ENCODE data around the gene ARSB. TPM values are rescaled to one million over a fixed set of nuclear protein-coding genes. Genes with fewer than 3 reads are reported as not detected.
A peak's percentile ranks its signal among the peaks of the same experiment; 100 is the strongest.

Gene ARSB
- polyA plus RNA-seq, 6 donors from 2014 or later: 4.1 to 6.8 (median 5.4) TPM

DNA sequence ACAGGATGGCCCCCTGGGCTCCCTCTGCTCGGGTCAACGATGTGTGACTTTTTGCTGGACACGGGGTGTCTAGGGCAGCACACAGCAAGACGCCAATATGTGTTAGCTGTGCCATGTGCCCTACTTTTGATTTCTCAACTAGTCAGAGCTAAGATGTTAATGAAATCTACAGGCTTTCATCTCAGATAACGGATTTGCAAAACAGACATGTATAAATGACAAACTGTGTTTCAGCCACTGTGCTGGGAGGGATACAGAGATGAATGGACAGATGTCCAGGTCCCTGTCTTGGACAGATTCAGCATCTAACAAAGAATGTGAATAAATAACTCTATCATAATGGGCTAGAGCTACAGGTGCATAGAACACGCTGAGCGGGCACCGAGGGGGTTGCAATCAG is 176.3 kb downstream of the ARSB start:
- Mint-ChIP-seq H3K9me3 (no peaks in the 10 kb centered on the region), H3K4me1 (peaks cover 5 to 16% (median 9%) of the 10 kb centered on the region in 3 donors), H3K36me3 (peaks cover 0 to 7% of the 10 kb centered on the region in 2 donors), H3K27me3 (no peaks in the 10 kb centered on the region), H3K4me3 (no peak overlapping the region), H3K27ac (peak overlapping the region in 3 of 6 donors; percentile 3 to 88 (median 12))
- ATAC-seq (ENCODE audit: low read depth in 2 of 2) (no peak), DNase-seq (no peak)

DNA sequence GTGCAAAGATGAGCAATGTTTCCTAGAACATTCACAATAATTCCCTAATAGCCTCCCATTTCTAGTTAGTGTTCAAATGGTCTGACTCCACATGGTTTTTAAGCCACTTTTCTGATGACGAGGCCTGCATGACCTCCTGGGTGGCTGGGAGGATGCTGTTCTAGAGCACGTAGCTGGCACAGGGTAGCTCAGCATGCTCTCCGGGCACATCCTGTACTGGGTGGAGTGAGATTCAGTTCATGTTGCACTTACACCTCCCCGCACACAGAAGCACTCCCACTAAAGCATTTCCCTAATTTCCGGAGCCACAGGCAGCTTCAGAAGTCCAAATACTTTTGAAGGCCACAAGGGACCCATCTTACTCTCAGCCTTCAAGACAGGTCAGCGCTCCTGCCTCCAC is 176.7 kb downstream of the ARSB start:
- Mint-ChIP-seq H3K4me1 (peaks cover 5 to 16% (median 9%) of the 10 kb centered on the region in 3 donors), H3K9me3 (no peaks in the 10 kb centered on the region), H3K27ac (peak overlapping the region in 1 of 6 donors; percentile 24), H3K4me3 (no peak overlapping the region), H3K27me3 (no peaks in the 10 kb centered on the region), H3K36me3 (peaks cover 0 to 7% of the 10 kb centered on the region in 2 donors)
- DNase-seq: no peak
- ATAC-seq (ENCODE audit: low read depth in 2 of 2): no peak

DNA sequence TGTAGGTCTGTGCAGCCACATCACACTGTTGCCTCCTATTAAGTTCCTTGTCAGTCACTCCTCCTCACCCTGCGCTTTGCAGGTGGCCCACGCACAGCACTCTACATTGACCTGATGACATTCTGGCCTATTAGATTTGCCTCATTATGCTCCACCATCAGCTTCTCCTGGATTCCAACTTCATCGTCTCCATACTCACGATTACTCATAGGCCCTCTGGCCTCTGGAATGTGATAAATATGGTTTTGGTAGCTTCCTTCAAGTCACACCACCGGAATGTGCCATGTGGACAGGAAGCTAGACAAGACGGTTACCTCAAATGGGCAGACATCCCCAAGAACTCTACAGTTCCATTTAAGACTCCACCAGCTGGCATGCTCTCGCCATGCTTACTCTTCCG is 178.6 kb downstream of the ARSB start:
- peaks cover 5 to 18% of the 10 kb centered on the region in 2 donors for H3K36me3 Mint-ChIP-seq
- H3K27me3 Mint-ChIP-seq: no peaks in the 10 kb centered on the region
- H3K9me3 Mint-ChIP-seq: peaks cover 1 to 11% (median 5%) of the 10 kb centered on the region in 7 donors
- H3K4me3 Mint-ChIP-seq: peak overlapping the region in 1 of 8 donors; percentile 2
- ATAC-seq (ENCODE audit: low read depth in 2 of 2) (no peak), DNase-seq (no peak)
- H3K27ac Mint-ChIP-seq: peak overlapping the region in 1 of 6 donors; percentile 72
- peaks cover 4 to 22% (median 11%) of the 10 kb centered on the region in 3 donors for H3K4me1 Mint-ChIP-seq

DNA sequence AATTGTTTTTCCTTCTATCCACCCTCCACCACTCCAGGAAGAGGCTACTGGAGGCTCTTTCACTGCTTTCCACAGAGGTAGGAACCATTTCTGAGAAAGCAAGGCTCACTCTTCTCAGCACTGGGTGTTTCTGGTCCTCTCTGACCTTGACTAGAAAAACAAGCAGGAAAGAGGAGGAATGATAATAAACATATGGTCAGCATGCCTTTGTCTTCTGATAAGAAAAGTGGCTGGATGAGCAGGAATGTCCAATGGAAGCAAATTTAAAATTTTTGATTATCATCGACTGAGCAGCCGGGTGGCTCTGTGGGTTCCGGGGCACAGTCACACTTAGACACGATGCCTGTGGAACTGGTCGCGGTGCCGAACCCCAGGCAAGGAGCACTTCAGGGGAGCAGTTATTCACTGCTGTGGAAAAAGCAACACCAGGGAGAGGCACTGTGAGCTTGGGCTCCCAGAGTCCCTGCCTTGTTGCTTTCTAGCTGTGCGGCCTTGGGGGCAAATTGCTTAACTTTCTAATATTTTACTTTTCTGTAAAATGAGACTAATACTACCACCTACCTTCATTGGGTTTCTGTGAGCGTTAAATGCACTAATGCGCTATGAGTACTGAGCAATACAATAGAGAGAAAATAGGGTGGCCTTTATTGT is 179.5 kb downstream of the ARSB start:
- H3K4me3 Mint-ChIP-seq: no peak overlapping the region
- H3K27me3 Mint-ChIP-seq: no peaks in the 10 kb centered on the region
- ATAC-seq (ENCODE audit: low read depth in 2 of 2): no peak
- peaks cover 15 to 27% of the 10 kb centered on the region in 2 donors for H3K36me3 Mint-ChIP-seq
- H3K4me1 Mint-ChIP-seq: peaks cover 4 to 22% (median 11%) of the 10 kb centered on the region in 3 donors
- no peak for DNase-seq
- peaks cover 8 to 21% (median 13%) of the 10 kb centered on the region in 7 donors for H3K9me3 Mint-ChIP-seq
- peak overlapping the region in 2 of 6 donors; percentile 21 to 49 for H3K27ac Mint-ChIP-seq

DNA sequence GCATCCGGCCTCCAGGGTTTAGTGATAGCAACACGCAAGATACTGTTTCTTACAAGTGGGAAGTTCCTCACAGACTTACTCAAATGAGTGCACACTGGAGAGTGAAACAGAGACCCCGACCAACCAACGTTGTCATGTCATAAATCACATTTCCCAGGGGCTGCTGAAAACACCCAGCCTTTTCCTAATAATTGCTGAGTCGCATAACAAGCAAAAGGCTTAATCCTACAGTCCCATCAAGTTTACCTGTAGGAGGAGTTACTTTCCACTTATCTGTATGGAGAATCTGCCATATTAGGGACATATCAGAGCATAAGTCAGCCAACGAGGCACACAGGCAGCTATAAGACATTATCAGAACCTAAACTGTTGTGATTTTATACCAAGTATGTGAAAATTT is 180.1 kb downstream of the ARSB start:
- Mint-ChIP-seq H3K4me3 (no peak overlapping the region), H3K36me3 (peaks cover 17 to 31% of the 10 kb centered on the region in 2 donors), H3K27me3 (no peaks in the 10 kb centered on the region), H3K9me3 (peaks cover 10 to 23% (median 15%) of the 10 kb centered on the region in 7 donors), H3K27ac (peak overlapping the region in 1 of 6 donors; percentile 21), H3K4me1 (peaks cover 4 to 22% (median 11%) of the 10 kb centered on the region in 3 donors)
- DNase-seq (no peak), ATAC-seq (ENCODE audit: low read depth in 2 of 2) (no peak)

DNA sequence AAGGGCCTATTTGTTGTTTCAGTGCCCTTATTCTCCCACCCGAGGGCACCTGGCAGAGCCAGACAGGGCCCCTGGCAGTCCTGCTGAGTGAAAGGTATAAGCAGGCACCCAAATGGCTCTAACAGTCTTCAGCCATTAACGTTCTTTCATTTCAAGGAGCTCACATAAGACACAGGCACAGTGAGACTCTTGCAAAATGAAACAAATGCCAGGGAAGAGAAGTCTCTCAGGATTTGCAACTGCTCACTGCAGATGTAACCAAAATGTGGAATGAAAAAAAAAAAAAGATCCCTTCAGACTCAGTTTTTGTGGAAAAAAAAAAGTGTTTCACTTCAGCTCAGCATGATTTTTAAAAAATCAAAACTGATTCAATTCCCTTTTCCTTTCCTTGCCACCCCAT is 181.2 kb downstream of the ARSB start:
- H3K36me3 Mint-ChIP-seq: peaks cover 17 to 31% of the 10 kb centered on the region in 2 donors
- peaks cover 11 to 19% (median 19%) of the 10 kb centered on the region in 3 donors for H3K4me1 Mint-ChIP-seq
- H3K9me3 Mint-ChIP-seq: peaks cover 10 to 23% (median 15%) of the 10 kb centered on the region in 7 donors
- DNase-seq: no peak
- ATAC-seq (ENCODE audit: low read depth in 2 of 2): no peak
- no peaks in the 10 kb centered on the region for H3K27me3 Mint-ChIP-seq
- H3K4me3 Mint-ChIP-seq: no peak overlapping the region
- peak overlapping the region in 2 of 6 donors; percentile 12 to 39 for H3K27ac Mint-ChIP-seq

DNA sequence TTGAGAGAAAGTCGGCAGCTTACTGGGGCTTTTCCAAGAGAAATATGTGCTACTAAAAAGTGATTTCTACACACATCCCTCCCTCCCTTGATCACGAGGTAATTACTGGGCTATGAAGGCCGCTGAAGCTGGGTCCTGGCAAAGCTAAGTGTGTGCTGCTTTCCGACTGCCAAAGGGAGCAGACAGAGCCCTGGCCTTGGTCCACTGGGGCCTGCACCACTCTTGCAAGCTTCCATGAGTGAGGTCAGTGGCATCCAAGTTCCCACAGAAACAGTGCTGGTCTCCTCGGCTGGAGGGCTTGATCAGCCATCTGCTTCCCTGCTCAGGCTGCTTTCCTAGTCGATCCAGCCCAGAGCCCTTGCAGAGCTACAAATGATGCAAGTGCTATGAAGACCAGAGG is 181.8 kb downstream of the ARSB start:
- no peaks in the 10 kb centered on the region for H3K27me3 Mint-ChIP-seq
- H3K9me3 Mint-ChIP-seq: peaks cover 10 to 23% (median 15%) of the 10 kb centered on the region in 7 donors
- peak overlapping the region in 1 of 6 donors; percentile 66 for H3K27ac Mint-ChIP-seq
- ATAC-seq (ENCODE audit: low read depth in 2 of 2): no peak
- peaks cover 17 to 31% of the 10 kb centered on the region in 2 donors for H3K36me3 Mint-ChIP-seq
- DNase-seq: no peak
- H3K4me1 Mint-ChIP-seq: peaks cover 17 to 19% (median 18%) of the 10 kb centered on the region in 3 donors
- no peak overlapping the region for H3K4me3 Mint-ChIP-seq

DNA sequence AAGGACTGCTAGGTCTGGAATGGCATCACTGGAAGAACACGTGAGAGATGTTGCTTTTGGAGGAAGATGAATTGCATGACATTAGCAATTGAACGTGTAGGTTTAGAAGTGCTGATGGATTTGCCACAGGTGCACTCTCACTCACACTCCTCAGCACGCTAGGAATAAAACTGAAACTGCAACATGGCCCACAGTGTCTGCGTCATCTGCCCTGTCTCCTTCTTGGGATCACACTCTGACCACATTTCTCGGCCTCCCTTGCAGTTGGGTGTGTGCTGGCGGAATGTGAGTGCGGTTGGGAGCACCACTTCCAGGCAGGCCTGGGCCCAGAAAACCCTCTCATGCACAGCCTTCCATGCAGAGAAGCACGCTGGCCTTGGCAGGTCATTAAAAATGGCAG is 183.7 kb downstream of the ARSB start:
- H3K4me1 Mint-ChIP-seq: peaks cover 26 to 36% (median 34%) of the 10 kb centered on the region in 3 donors
- peaks cover 10 to 23% (median 15%) of the 10 kb centered on the region in 7 donors for H3K9me3 Mint-ChIP-seq
- peak overlapping the region in 1 of 8 donors; percentile 38 for H3K4me3 Mint-ChIP-seq
- H3K27me3 Mint-ChIP-seq: no peaks in the 10 kb centered on the region
- ATAC-seq (ENCODE audit: low read depth in 2 of 2): no peak
- no peak overlapping the region for H3K27ac Mint-ChIP-seq
- peaks cover 17 to 34% of the 10 kb centered on the region in 2 donors for H3K36me3 Mint-ChIP-seq
- no peak for DNase-seq

DNA sequence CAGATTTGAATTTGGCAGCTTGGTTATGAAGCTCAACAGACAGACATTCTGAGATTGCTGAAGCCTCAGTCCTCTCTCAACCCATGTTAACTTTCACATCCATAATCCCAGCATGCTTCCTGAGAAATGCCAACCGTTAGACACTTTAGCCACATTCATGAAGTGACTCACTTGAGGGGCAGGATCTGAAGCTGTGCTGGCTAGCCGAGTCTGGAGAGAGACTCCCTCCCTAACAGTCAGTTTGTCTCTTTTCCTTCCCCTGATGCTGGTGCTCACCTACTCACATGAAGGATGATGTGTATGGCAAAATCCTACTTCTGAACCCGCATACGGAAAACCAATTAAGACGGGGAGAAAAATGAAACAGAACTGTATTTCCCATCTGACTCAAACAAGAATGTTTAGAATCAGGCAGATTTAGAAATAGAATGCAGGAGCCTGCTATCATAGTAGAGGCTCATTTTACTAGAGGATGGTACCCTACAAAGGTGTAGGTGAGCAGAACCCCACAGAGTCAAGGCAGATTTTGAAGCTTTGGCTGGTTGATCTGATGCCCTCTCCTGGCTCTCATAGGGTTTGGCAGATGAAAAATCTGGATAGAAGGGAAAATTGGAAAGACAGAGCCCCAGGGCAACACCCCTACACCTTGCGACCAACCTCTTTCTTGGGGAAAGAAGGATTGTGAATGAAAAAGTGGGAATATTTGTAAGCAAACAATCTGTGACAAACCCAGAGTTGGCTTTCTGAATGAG is 185.7 kb downstream of the ARSB start:
- Mint-ChIP-seq H3K9me3 (peaks cover 10 to 23% (median 15%) of the 10 kb centered on the region in 7 donors), H3K27me3 (no peaks in the 10 kb centered on the region), H3K27ac (peak overlapping the region in 1 of 6 donors; percentile 35), H3K36me3 (peaks cover 17 to 33% of the 10 kb centered on the region in 2 donors), H3K4me3 (no peak overlapping the region), H3K4me1 (peaks cover 30 to 49% (median 47%) of the 10 kb centered on the region in 3 donors)
- ATAC-seq (ENCODE audit: low read depth in 2 of 2) (no peak), DNase-seq (no peak)

DNA sequence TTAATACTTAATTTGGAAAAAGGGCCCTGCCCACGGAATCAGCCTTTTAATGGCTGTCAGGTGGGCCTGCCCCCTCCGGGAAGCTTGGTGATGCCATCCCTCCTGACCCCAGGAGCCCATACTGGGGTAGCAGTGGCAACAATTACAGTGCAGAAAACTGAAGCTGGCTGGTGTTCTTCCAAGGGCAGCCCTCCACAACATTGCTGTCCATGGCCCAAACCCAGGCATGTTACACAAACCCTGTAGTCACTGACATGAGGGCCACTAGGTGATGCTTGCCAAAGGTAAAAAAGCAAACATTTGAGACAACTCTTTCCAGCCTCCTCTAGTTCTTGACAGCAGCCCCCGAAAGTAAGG is 186.5 kb downstream of the ARSB start:
- H3K36me3 Mint-ChIP-seq: peaks cover 17 to 33% of the 10 kb centered on the region in 2 donors
- peaks cover 32 to 56% (median 54%) of the 10 kb centered on the region in 3 donors for H3K4me1 Mint-ChIP-seq
- peaks cover 10 to 23% (median 15%) of the 10 kb centered on the region in 7 donors for H3K9me3 Mint-ChIP-seq
- no peak for DNase-seq
- H3K4me3 Mint-ChIP-seq: peak overlapping the region in 1 of 8 donors; percentile 71
- H3K27ac Mint-ChIP-seq: peak overlapping the region in 1 of 6 donors; percentile 24
- ATAC-seq (ENCODE audit: low read depth in 2 of 2): no peak
- H3K27me3 Mint-ChIP-seq: no peaks in the 10 kb centered on the region

DNA sequence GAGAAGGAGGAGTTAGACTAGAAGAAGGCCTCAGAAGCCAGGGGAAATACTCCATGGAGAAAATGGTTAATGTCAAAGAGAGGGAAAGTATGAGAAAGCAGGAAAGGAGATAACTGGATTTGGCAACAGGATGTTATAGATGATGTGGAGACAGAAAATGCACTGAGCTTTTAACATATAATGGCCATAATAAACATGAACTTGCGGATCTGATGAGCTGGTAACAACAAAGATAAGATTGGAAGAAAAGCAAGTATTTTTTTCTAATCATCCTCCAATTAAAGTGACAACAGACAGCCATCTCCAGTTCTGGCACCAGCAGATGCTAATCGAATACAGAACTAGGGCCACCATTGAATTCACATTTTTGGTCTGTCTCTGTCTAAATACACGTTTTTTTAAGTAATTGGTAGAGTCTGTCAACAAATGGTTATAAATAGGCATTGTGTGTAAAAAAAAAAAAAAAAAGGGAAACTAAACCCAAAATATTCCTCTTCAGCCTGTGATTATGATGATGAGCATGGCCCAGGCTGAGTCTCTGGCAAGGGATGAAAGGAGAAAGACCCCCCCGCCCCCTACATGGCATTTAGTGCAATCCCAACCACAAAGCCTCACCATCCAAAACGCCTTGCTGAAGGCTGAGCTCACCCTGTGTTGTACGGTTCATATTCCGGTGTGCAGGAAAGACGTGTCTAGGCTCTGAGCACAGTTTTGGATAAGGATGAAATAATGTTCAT is 187.0 kb downstream of the ARSB start:
- no peak for ATAC-seq (ENCODE audit: low read depth in 2 of 2)
- no peak for DNase-seq
- no peaks in the 10 kb centered on the region for H3K27me3 Mint-ChIP-seq
- peak overlapping the region in 1 of 8 donors; percentile 71 for H3K4me3 Mint-ChIP-seq
- peaks cover 38 to 61% (median 59%) of the 10 kb centered on the region in 3 donors for H3K4me1 Mint-ChIP-seq
- H3K36me3 Mint-ChIP-seq: peaks cover 17 to 33% of the 10 kb centered on the region in 2 donors
- peaks cover 10 to 23% (median 15%) of the 10 kb centered on the region in 7 donors for H3K9me3 Mint-ChIP-seq
- H3K27ac Mint-ChIP-seq: peak overlapping the region in 3 of 6 donors; percentile 34 to 92 (median 76)

DNA sequence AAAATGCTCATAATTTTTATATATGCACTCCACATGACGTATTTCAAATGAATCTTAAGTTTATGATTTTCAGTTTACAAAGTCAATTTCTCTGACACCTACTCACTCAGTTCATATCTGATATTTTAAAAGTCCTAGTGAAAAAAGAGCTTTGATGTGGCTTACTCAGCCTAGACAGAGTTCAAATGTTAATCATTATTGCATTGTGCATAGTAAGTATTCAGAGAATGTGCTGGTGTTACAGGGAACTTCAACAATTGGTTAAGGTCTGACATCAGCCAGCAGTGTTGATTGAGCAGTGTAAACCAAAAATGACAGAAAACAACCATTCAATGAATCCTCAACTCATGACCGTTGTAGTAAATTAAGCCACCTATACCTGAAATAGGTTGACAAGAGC is 189.4 kb downstream of the ARSB start:
- H3K4me3 Mint-ChIP-seq: no peak overlapping the region
- no peak for ATAC-seq (ENCODE audit: low read depth in 2 of 2)
- DNase-seq: no peak
- H3K4me1 Mint-ChIP-seq: peaks cover 36 to 81% (median 65%) of the 10 kb centered on the region in 3 donors
- no peak overlapping the region for H3K27ac Mint-ChIP-seq
- no peaks in the 10 kb centered on the region for H3K27me3 Mint-ChIP-seq
- H3K9me3 Mint-ChIP-seq: peaks cover 3 to 14% (median 11%) of the 10 kb centered on the region in 7 donors
- H3K36me3 Mint-ChIP-seq: peaks cover 7 to 14% of the 10 kb centered on the region in 2 donors

DNA sequence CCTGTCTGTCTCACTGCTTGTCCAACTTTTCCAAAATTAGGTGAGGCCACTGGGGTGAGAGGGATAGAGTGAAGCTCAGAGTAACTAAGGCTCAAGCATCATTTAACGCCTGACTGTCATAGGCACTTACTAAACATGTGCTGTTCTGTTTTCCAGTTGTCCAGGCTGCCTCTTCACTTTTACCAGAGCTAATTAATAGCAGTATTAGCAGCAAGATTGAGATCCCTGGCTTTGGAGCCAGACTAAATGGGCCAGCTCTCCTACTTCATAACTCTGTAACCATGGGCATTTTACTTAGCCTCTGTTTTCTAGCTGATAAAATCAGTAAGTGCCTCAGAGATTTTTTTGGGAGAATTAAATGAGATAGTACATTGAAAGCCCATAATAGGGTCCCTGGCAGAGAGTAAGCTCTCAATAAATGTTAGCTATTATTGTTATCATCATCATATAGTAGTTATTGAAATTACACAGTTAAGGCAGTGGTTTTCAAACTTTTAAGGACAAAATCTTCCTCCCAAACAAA is 190.4 kb downstream of the ARSB start:
- Mint-ChIP-seq H3K4me1 (peaks cover 38 to 89% (median 68%) of the 10 kb centered on the region in 3 donors), H3K36me3 (peaks cover 3 to 8% of the 10 kb centered on the region in 2 donors)

More for the DNA sequence above, 190.4 kb downstream of the ARSB start:
- peaks cover 0 to 9% (median 7%) of the 10 kb centered on the region in 7 donors for H3K9me3 Mint-ChIP-seq
- no peak for ATAC-seq (ENCODE audit: low read depth in 2 of 2)
- H3K27me3 Mint-ChIP-seq: no peaks in the 10 kb centered on the region
- peak overlapping the region in 1 of 6 donors; percentile 54 for H3K27ac Mint-ChIP-seq
- H3K4me3 Mint-ChIP-seq: no peak overlapping the region
- DNase-seq: no peak

Measured in naive B cell (primary cell).